ENCODE data around the gene SPINK1. TPM values are rescaled to one million over a fixed set of nuclear protein-coding genes. Genes with fewer than 3 reads are reported as not detected.
"Not testable (repeated sequence)": the region's sequence is repeated elsewhere in the genome, so short reads cannot be mapped to it uniquely, and the experiment has no call there.

Gene SPINK1
- total RNA-seq, 1 experiment from 2014 or later = not detected

DNA sequence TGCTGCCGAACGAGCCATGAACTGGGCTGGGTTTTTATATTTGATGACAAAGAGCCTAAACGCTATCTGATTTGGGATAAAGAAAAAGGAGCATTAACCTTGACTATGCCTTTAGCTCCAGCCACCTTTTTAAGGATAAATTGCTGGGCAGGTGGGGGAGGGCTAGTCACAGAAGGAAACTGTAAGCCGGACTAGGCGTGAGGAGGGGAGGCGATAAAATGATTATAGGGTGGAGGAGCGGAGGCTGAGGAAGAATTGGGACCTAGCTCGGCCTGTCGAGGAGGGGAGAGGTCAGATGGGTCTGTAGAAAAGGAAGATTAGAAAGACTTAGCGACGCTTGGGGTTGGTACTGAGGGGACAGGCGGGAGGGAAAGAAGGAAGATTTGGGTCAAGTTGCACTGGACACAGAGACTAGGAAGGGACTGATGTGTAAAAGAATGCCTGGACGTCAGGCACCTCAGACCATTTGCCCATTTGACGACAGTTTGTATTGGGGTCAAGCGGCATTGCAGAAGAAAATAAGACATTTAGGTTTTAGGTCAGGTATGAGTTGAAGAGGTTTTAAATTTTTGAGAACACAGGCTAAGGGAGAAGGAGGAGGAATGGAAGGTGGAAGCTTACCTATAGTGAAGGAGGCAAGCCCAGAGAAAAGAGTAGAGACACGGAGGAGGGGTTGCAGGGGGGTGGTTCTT is 41.4 kb upstream of the SPINK1 start:
- not testable (repeated sequence) for H3K27me3 ChIP-seq (ENCODE audit: low read length); H3K9me2 ChIP-seq (replicated peaks; ENCODE audit: insufficient read depth, low read length)

GRCh38 chr5:147871980-147872549 is 40.6 kb upstream of the SPINK1 start:
- H2AFZ ChIP-seq (ENCODE audit: low read length); H3K9me3 ChIP-seq (ENCODE audit: low read length); H4K20me1 ChIP-seq (ENCODE audit: insufficient read depth, low read depth, low read length); H3K4me2 ChIP-seq (ENCODE audit: low read depth, low read length, poor library complexity, severe bottlenecking); H3K9ac ChIP-seq (ENCODE audit: low read length); H3K36me3 ChIP-seq (ENCODE audit: insufficient read depth, low read length); H3K79me2 ChIP-seq (ENCODE audit: low read length); H3K27ac ChIP-seq (ENCODE audit: low read length); H3K9me2 ChIP-seq (replicated peaks; ENCODE audit: insufficient read depth, low read length); DNase-seq; H3K4me3 ChIP-seq (ENCODE audit: low read length); H3K4me1 ChIP-seq (ENCODE audit: low read length); H3K27me3 ChIP-seq (ENCODE audit: low read length): not testable (repeated sequence)

More for the DNA sequence above, 41.4 kb upstream of the SPINK1 start:
- not testable (repeated sequence) for DNase-seq; H3K9ac ChIP-seq (ENCODE audit: low read length); H2AFZ ChIP-seq (ENCODE audit: low read length); H3K36me3 ChIP-seq (ENCODE audit: insufficient read depth, low read length); H3K27ac ChIP-seq (ENCODE audit: low read length); H3K4me2 ChIP-seq (ENCODE audit: low read depth, low read length, poor library complexity, severe bottlenecking); H3K79me2 ChIP-seq (ENCODE audit: low read length); H3K4me1 ChIP-seq (ENCODE audit: low read length); H3K4me3 ChIP-seq (ENCODE audit: low read length); H3K9me3 ChIP-seq (ENCODE audit: low read length); H4K20me1 ChIP-seq (ENCODE audit: insufficient read depth, low read depth, low read length)

- not testable (repeated sequence) for H3K79me2 ChIP-seq (ENCODE audit: low read length); H3K9me2 ChIP-seq (replicated peaks; ENCODE audit: insufficient read depth, low read length); H3K4me2 ChIP-seq (ENCODE audit: low read depth, low read length, poor library complexity, severe bottlenecking); H3K27ac ChIP-seq (ENCODE audit: low read length); H4K20me1 ChIP-seq (ENCODE audit: insufficient read depth, low read depth, low read length); H3K36me3 ChIP-seq (ENCODE audit: insufficient read depth, low read length); H3K9ac ChIP-seq (ENCODE audit: low read length); H3K9me3 ChIP-seq (ENCODE audit: low read length); H2AFZ ChIP-seq (ENCODE audit: low read length); H3K4me3 ChIP-seq (ENCODE audit: low read length); H3K4me1 ChIP-seq (ENCODE audit: low read length); H3K27me3 ChIP-seq (ENCODE audit: low read length); DNase-seq
Observed at GRCh38 chr5:147869892-147870291, 38.4 kb upstream of the SPINK1 start.

DNA sequence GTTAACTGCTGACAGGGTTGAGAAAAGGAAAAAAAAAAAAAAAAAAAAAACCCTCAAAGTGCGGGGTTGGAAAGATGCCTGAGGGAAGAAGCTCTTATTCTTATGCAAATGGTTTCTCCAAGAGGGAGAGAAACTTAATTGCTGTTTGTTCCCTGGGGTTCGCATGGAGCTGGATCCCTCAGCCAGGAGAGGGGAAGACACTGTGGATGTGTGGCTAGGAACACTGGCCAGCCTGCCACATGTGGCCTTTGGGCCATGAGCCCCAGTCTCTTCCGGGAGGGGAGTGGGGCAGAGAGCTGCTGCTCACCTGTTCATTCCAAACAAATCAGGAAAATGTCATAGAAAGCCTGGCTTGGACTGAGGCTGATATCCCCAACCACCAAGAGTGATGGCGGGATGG is 37.6 kb upstream of the SPINK1 start:
- Histone ChIP-seq H4K20me1 (ENCODE audit: insufficient read depth, low read depth, low read length) (no peaks in the 10 kb centered on the region), H2AFZ (ENCODE audit: low read length) (no peak overlapping the region)

DNA sequence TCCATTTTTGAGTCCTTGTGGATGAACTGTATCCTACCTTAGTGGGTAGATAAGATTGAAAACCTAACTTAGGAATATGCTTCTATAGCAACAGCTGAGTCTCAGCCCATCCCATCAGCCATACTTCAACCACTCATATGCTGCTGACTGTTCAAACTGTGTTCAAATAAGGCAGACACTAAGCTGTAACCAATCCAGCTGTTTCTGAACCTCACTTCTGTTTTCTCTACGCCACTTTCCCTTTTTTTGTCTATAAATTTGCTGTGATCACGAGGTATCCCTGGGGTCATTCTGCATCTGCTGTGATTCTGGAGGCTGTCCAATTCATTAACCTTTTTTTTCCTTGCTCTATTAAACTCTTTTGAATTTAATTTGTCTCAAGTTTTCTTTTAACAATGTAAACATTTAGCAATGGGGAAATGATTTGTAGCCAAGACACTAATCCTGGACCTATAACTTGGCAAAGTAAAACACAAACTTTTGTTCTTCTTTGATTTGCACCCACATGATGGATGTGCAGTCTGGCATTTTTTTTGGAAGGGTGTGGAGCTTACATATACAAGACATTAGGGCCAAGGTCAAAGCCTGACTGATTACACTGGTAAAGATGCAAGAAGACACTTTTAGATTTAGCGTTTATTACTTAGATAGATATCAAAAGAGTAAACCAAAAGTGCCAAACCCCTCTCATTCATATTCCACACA is 32.1 kb upstream of the SPINK1 start:
- no peak overlapping the region for H3K4me2 ChIP-seq (ENCODE audit: low read depth, low read length, poor library complexity, severe bottlenecking)
- no peaks in the 10 kb centered on the region for H3K4me1 ChIP-seq (ENCODE audit: low read length)
- H3K27me3 ChIP-seq (ENCODE audit: low read length) = no peaks in the 10 kb centered on the region
- H3K36me3 ChIP-seq (ENCODE audit: insufficient read depth, low read length) = no peaks in the 10 kb centered on the region
- H4K20me1 ChIP-seq (ENCODE audit: insufficient read depth, low read depth, low read length) = no peaks in the 10 kb centered on the region
- H3K9me3 ChIP-seq (ENCODE audit: low read length) = no peaks in the 10 kb centered on the region
- no peaks in the 10 kb centered on the region for H3K9me2 ChIP-seq (replicated peaks; ENCODE audit: insufficient read depth, low read length)
- no peak overlapping the region for H2AFZ ChIP-seq (ENCODE audit: low read length)
- H3K79me2 ChIP-seq (ENCODE audit: low read length) = no peaks in the 10 kb centered on the region
- no peak for DNase-seq
- no peak overlapping the region for H3K9ac ChIP-seq (ENCODE audit: low read length)
- H3K27ac ChIP-seq (ENCODE audit: low read length) = no peak overlapping the region
- H3K4me3 ChIP-seq (ENCODE audit: low read length) = no peak overlapping the region

More for the DNA sequence above, 37.6 kb upstream of the SPINK1 start:
- Histone ChIP-seq H3K79me2 (ENCODE audit: low read length) (no peaks in the 10 kb centered on the region), H3K27ac (ENCODE audit: low read length) (no peak overlapping the region), H3K9ac (ENCODE audit: low read length) (no peak overlapping the region), H3K9me2 (replicated peaks; ENCODE audit: insufficient read depth, low read length) (no peaks in the 10 kb centered on the region), H3K9me3 (ENCODE audit: low read length) (no peaks in the 10 kb centered on the region), H3K4me3 (ENCODE audit: low read length) (no peak overlapping the region), H3K27me3 (ENCODE audit: low read length) (no peaks in the 10 kb centered on the region), H3K36me3 (ENCODE audit: insufficient read depth, low read length) (no peaks in the 10 kb centered on the region), H3K4me1 (ENCODE audit: low read length) (no peaks in the 10 kb centered on the region), H3K4me2 (ENCODE audit: low read depth, low read length, poor library complexity, severe bottlenecking) (no peak overlapping the region)
- no peak for DNase-seq

DNA sequence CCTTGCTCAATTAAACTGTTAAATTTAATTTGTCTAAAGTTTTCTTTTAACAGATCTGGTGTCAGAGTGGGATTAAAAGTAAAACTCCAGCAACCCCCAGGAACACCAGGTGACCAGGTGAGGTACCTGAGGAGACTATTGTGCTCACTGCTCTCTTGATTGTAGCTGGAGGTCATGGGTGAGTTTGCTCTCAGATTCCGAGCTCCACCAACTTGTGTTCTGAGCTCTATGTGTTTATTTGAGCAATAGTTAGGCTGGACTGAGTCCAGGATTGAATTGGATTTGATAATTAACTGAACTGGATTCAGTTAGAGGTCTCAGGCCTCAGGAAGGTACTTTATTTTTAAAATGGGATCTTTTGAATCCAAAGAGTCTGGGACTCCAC is 29.2 kb upstream of the SPINK1 start:
- H3K27me3 ChIP-seq (ENCODE audit: low read length) = no peaks in the 10 kb centered on the region
- H3K36me3 ChIP-seq (ENCODE audit: insufficient read depth, low read length) = no peaks in the 10 kb centered on the region
- no peak overlapping the region for H3K4me3 ChIP-seq (ENCODE audit: low read length)
- H3K4me2 ChIP-seq (ENCODE audit: low read depth, low read length, poor library complexity, severe bottlenecking) = no peak overlapping the region
- H3K79me2 ChIP-seq (ENCODE audit: low read length) = no peaks in the 10 kb centered on the region
- no peak for DNase-seq
- no peak overlapping the region for H2AFZ ChIP-seq (ENCODE audit: low read length)
- no peak overlapping the region for H3K27ac ChIP-seq (ENCODE audit: low read length)
- no peaks in the 10 kb centered on the region for H3K9me2 ChIP-seq (replicated peaks; ENCODE audit: insufficient read depth, low read length)
- H3K9ac ChIP-seq (ENCODE audit: low read length) = no peak overlapping the region
- H4K20me1 ChIP-seq (ENCODE audit: insufficient read depth, low read depth, low read length) = no peaks in the 10 kb centered on the region
- no peaks in the 10 kb centered on the region for H3K9me3 ChIP-seq (ENCODE audit: low read length)
- H3K4me1 ChIP-seq (ENCODE audit: low read length) = no peaks in the 10 kb centered on the region

GRCh38 chr5:147859962-147860640 is 28.6 kb upstream of the SPINK1 start:
- Histone ChIP-seq H3K4me2 (ENCODE audit: low read depth, low read length, poor library complexity, severe bottlenecking) (no peak overlapping the region), H3K9me3 (ENCODE audit: low read length) (no peaks in the 10 kb centered on the region), H3K36me3 (ENCODE audit: insufficient read depth, low read length) (no peaks in the 10 kb centered on the region), H4K20me1 (ENCODE audit: insufficient read depth, low read depth, low read length) (no peaks in the 10 kb centered on the region), H3K4me1 (ENCODE audit: low read length) (no peaks in the 10 kb centered on the region), H3K4me3 (ENCODE audit: low read length) (no peak overlapping the region), H3K9me2 (replicated peaks; ENCODE audit: insufficient read depth, low read length) (no peaks in the 10 kb centered on the region), H3K79me2 (ENCODE audit: low read length) (no peaks in the 10 kb centered on the region), H3K27me3 (ENCODE audit: low read length) (no peaks in the 10 kb centered on the region), H2AFZ (ENCODE audit: low read length) (no peak overlapping the region), H3K27ac (ENCODE audit: low read length) (no peak overlapping the region), H3K9ac (ENCODE audit: low read length) (no peak overlapping the region)
- no peak for DNase-seq

GRCh38 chr5:147858565-147858964 is 27.1 kb upstream of the SPINK1 start:
- no peaks in the 10 kb centered on the region for H3K9me2 ChIP-seq (replicated peaks; ENCODE audit: insufficient read depth, low read length)
- no peaks in the 10 kb centered on the region for H3K36me3 ChIP-seq (ENCODE audit: insufficient read depth, low read length)
- no peak for DNase-seq
- no peaks in the 10 kb centered on the region for H4K20me1 ChIP-seq (ENCODE audit: insufficient read depth, low read depth, low read length)
- H3K27me3 ChIP-seq (ENCODE audit: low read length) = no peaks in the 10 kb centered on the region
- H2AFZ ChIP-seq (ENCODE audit: low read length) = no peak overlapping the region
- no peaks in the 10 kb centered on the region for H3K79me2 ChIP-seq (ENCODE audit: low read length)
- H3K4me3 ChIP-seq (ENCODE audit: low read length) = no peak overlapping the region
- H3K4me2 ChIP-seq (ENCODE audit: low read depth, low read length, poor library complexity, severe bottlenecking) = no peak overlapping the region
- H3K27ac ChIP-seq (ENCODE audit: low read length) = no peak overlapping the region
- H3K9ac ChIP-seq (ENCODE audit: low read length) = no peak overlapping the region
- no peaks in the 10 kb centered on the region for H3K9me3 ChIP-seq (ENCODE audit: low read length)
- no peaks in the 10 kb centered on the region for H3K4me1 ChIP-seq (ENCODE audit: low read length)

Measured in Karpas-422 (cell line).